OCI-LY7 (cell line): ENCODE data around the gene COMMD9. TPM values are rescaled to one million over a fixed set of nuclear protein-coding genes. Genes with fewer than 3 reads are reported as not detected.

Experiments used
- BruUV-seq: library from RNA; stranded (reverse); fragments of 400-500 nt; replicated peaks from 2 replicates; lab custom pipeline; 2021; lab: Mats Ljungman, UMichigan
- CTCF ChIA-PET: fragments of 300-600 bp; sonication (Branson Sonifier 250); formaldehyde crosslinking; loops from one replicate; lab custom pipeline; 2022; ENCODE audit warnings: antibody characterized with exemption; ENCODE audit not compliant: unreplicated experiment; lab: Charles Lee
- POLR2A ChIA-PET: fragments of 300-600 bp; sonication (Branson Sonifier 250); formaldehyde crosslinking; loops from one replicate; lab custom pipeline; 2022; ENCODE audit warnings: antibody characterized with exemption; lab: Charles Lee
- DNase-seq: peaks from one replicate; pipeline ENCODE4 v3.0.0-alpha.2; 2015; ENCODE audit warnings: low spot score
- H2AFZ ChIP-seq: fragments of 200-600 bp; sonication (generic), shearing (Covaris generic); 2 replicates; pipeline ENCODE4 v1.6.1; 2014; ENCODE audit warnings: mild to moderate bottlenecking, antibody characterized with exemption, low read length, moderate library complexity
- H3K27ac ChIP-seq: fragments of 200-600 bp; sonication (generic); 2 replicates; pipeline ENCODE4 v1.5.1; 2014; ENCODE audit warnings: mixed run types, low read depth, mild to moderate bottlenecking, moderate library complexity, low read length, inconsistent platforms; ENCODE audit not compliant: poor library complexity, severe bottlenecking
- H3K36me3 ChIP-seq: fragments of 200-600 bp; sonication (generic); 2 replicates; pipeline ENCODE4 v1.6.1; 2014; ENCODE audit warnings: mild to moderate bottlenecking, antibody characterized with exemption, low read length, moderate library complexity, mixed read lengths; ENCODE audit not compliant: insufficient read depth
- H3K4me1 ChIP-seq: fragments of 200-600 bp; sonication (generic); 2 replicates; pipeline ENCODE4 v1.5.1; 2014; ENCODE audit warnings: mild to moderate bottlenecking, low read length; ENCODE audit not compliant: insufficient read depth, poor library complexity, severe bottlenecking
- H3K4me2 ChIP-seq: fragments of 200-600 bp; sonication (generic); 2 replicates; pipeline ENCODE4 v1.6.1; 2014; ENCODE audit warnings: mild to moderate bottlenecking, low read length
- H3K4me3 ChIP-seq: fragments of 200-600 bp; sonication (generic); 2 replicates; pipeline ENCODE4 v1.5.1; 2014; ENCODE audit warnings: mild to moderate bottlenecking, low read depth, low read length; ENCODE audit not compliant: poor library complexity, severe bottlenecking
- H3K79me2 ChIP-seq: fragments of 200-600 bp; sonication (generic); 2 replicates; pipeline ENCODE4 v1.6.1; 2016; ENCODE audit warnings: low read depth, mild to moderate bottlenecking, low read length, moderate library complexity, mixed read lengths; ENCODE audit not compliant: insufficient read depth
- H3K9me2 ChIP-seq: fragments of 200-600 bp; sonication (generic); 2 replicates; pipeline ENCODE4 v1.6.1; 2016; ENCODE audit warnings: mild to moderate bottlenecking, low read length, mixed read lengths; ENCODE audit not compliant: insufficient read depth
- H3K9me3 ChIP-seq: fragments of 200-600 bp; sonication (generic); 2 replicates; pipeline ENCODE4 v1.6.1; 2014; ENCODE audit warnings: mild to moderate bottlenecking, mixed run types, low read length, mixed read lengths
- H4K20me1 ChIP-seq: fragments of 200-600 bp; sonication (generic); 2 replicates; pipeline ENCODE4 v1.6.1; 2014; ENCODE audit warnings: mild to moderate bottlenecking, antibody characterized with exemption, low read length, moderate library complexity, mixed read lengths; ENCODE audit not compliant: insufficient read depth
- CTCF ChIP-seq: fragments of 200-600 bp; sonication (generic); conservative IDR thresholded peaks from 2 replicates; pipeline ENCODE4 v1.5.1; 2014; ENCODE audit warnings: mild to moderate bottlenecking, antibody characterized with exemption, low read length, moderate library complexity, mixed read lengths
- EZH2phosphoT487 ChIP-seq: fragments of 200-600 bp; sonication (generic); IDR thresholded peaks from 2 replicates; pipeline ENCODE4 v1.6.1; 2018; ENCODE audit warnings: low read depth, borderline replicate concordance, mild to moderate bottlenecking, mixed run types, antibody characterized with exemption, low read length, moderate library complexity, mixed read lengths
- intact Hi-C: fragments of 100-400 bp; cut with micrococcal nuclease; formaldehyde crosslinking; loops from one replicate; pipeline ENCODE4 v1.10.0; 2022; ENCODE audit not compliant: unreplicated experiment
- total RNA-seq, 2 experiments: library from RNA; depleted of rRNA in 1 of 2; stranded (reverse); fragments of >200 nt in 1 of 2; shearing (Covaris generic) in 1 of 2; gene quantifications; 2 replicates each; pipeline ENCODE4 v1.2.3, GENCODE V29; 2014 to 2022

COMMD9 gene
- total RNA-seq, 2 experiments from 2014 or later = 37.6 to 46.8 TPM

GRCh38 chr11:36253238-36253637 is 36.0 kb downstream of the COMMD9 start:
- H4K20me1 ChIP-seq = no peaks in the 10 kb centered on the region
- no peaks in the 10 kb centered on the region for H3K4me1 ChIP-seq
- POLR2A ChIA-PET = no interaction called here
- H3K9me2 ChIP-seq = no peaks in the 10 kb centered on the region
- no peak overlapping the region for H3K4me3 ChIP-seq
- TF ChIP-seq EZH2phosphoT487 (no peak), CTCF (no peak)
- no peak overlapping the region for H3K27ac ChIP-seq
- DNase-seq = no peak
- no peak overlapping the region for H3K4me2 ChIP-seq
- intact Hi-C loops = no loop called here
- H2AFZ ChIP-seq = no peak overlapping the region
- H3K9me3 ChIP-seq = no peaks in the 10 kb centered on the region
- no peaks in the 10 kb centered on the region for H3K36me3 ChIP-seq
- no peaks in the 10 kb centered on the region for H3K79me2 ChIP-seq
- CTCF ChIA-PET = no interaction called here
- no TSS peak for BruUV-seq

GRCh38 chr11:36251823-36252222 is 37.4 kb downstream of the COMMD9 start:
- H3K4me3 ChIP-seq = no peak overlapping the region
- no peaks in the 10 kb centered on the region for H3K9me3 ChIP-seq
- no TSS peak for BruUV-seq
- TF ChIP-seq EZH2phosphoT487 = no peak
- no peak for TF ChIP-seq CTCF
- no peak overlapping the region for H2AFZ ChIP-seq
- H4K20me1 ChIP-seq = no peaks in the 10 kb centered on the region
- intact Hi-C loops = no loop called here
- H3K79me2 ChIP-seq = no peaks in the 10 kb centered on the region
- no peaks in the 10 kb centered on the region for H3K9me2 ChIP-seq
- ChIA-PET POLR2A (interaction anchor here (0.5 to 0.6 kb wide), 2 partner anchors 567 to 631 kb away, joined by 3 read pairs; no protein-coding TSS in a partner anchor), CTCF (no interaction called here)
- no peaks in the 10 kb centered on the region for H3K4me1 ChIP-seq
- no peak overlapping the region for H3K27ac ChIP-seq
- DNase-seq = no peak
- no peak overlapping the region for H3K4me2 ChIP-seq
- no peaks in the 10 kb centered on the region for H3K36me3 ChIP-seq

GRCh38 chr11:36249246-36249645 is 40.0 kb downstream of the COMMD9 start:
- no peaks in the 10 kb centered on the region for H3K79me2 ChIP-seq
- ChIA-PET CTCF (no interaction called here), POLR2A (interaction anchor here (0.6 to 1.1 kb wide), 4 partner anchors 10 to 160 kb away, joined by 3 read pairs; no protein-coding TSS in a partner anchor)
- no peaks in the 10 kb centered on the region for H3K4me1 ChIP-seq
- no peak overlapping the region for H3K4me2 ChIP-seq
- H3K27ac ChIP-seq = no peak overlapping the region
- no peaks in the 10 kb centered on the region for H3K9me2 ChIP-seq
- H2AFZ ChIP-seq = no peak overlapping the region
- intact Hi-C loops = no loop called here
- no peaks in the 10 kb centered on the region for H4K20me1 ChIP-seq
- no peak for DNase-seq
- BruUV-seq = no TSS peak
- no peak overlapping the region for H3K4me3 ChIP-seq
- no peaks in the 10 kb centered on the region for H3K9me3 ChIP-seq
- TF ChIP-seq CTCF (no peak), EZH2phosphoT487 (no peak)
- H3K36me3 ChIP-seq = no peaks in the 10 kb centered on the region
